Measurements from ENCODE around the gene DNM1L. TPM values are rescaled to one million over a fixed set of nuclear protein-coding genes. Genes with fewer than 3 reads are reported as not detected.
"Not testable (repeated sequence)": the region's sequence is repeated elsewhere in the genome, so short reads cannot be mapped to it uniquely, and the experiment has no call there.

Gene DNM1L
- total RNA-seq, 2 experiments from 2014 or later, result 61.1 to 102 TPM

- Histone ChIP-seq H3K4me3 (ENCODE audit: low read depth, low read length, poor library complexity, severe bottlenecking) (no peak overlapping the region), H3K36me3 (ENCODE audit: insufficient read depth, low read length) (peaks cover 48% of the 10 kb centered on the region), H3K9me3 (ENCODE audit: low read length) (peaks cover 15% of the 10 kb centered on the region), H3K4me1 (ENCODE audit: insufficient read depth, low read length, poor library complexity, severe bottlenecking) (peaks cover 10% of the 10 kb centered on the region), H4K20me1 (ENCODE audit: insufficient read depth, low read length) (no peaks in the 10 kb centered on the region), H3K27ac (ENCODE audit: low read depth, low read length, poor library complexity, severe bottlenecking) (no peak overlapping the region), H3K79me2 (ENCODE audit: insufficient read depth, low read depth, low read length) (peaks cover 85% of the 10 kb centered on the region), H3K9me2 (ENCODE audit: insufficient read depth, low read length) (no peaks in the 10 kb centered on the region), H2AFZ (ENCODE audit: low read length) (no peak overlapping the region), H3K4me2 (ENCODE audit: low read length) (no peak overlapping the region)
- ChIA-PET POLR2A (interaction anchor here (0.6 kb wide), 1 partner anchor 59 kb away, joined by 5 read pairs; no protein-coding TSS in a partner anchor), CTCF (ENCODE audit: unreplicated experiment) (no interaction called here)
- no TSS peak for BruUV-seq (replicated peaks)
- DNase-seq (ENCODE audit: low spot score), result no peak
- TF ChIP-seq CTCF (conservative IDR thresholded peaks at IDR 0.05; ENCODE audit: low read length), result no peak
- TF ChIP-seq EZH2phosphoT487 (IDR thresholded peaks at IDR 0.05; ENCODE audit: borderline replicate concordance, low read depth, low read length), result no peak
- intact Hi-C loops (cut with micrococcal nuclease; ENCODE audit: unreplicated experiment), result no loop called here
Observed at GRCh38 chr12:32695787-32696186, 16.7 kb downstream of the DNM1L start.

GRCh38 chr12:32697445-32697844, 18.3 kb downstream of the DNM1L start:
- no peak overlapping the region for H3K4me2 ChIP-seq (ENCODE audit: low read length)
- peaks cover 48% of the 10 kb centered on the region for H3K36me3 ChIP-seq (ENCODE audit: insufficient read depth, low read length)
- H3K9me2 ChIP-seq (ENCODE audit: insufficient read depth, low read length), result no peaks in the 10 kb centered on the region
- H3K9me3 ChIP-seq (ENCODE audit: low read length), result peaks cover 11% of the 10 kb centered on the region
- H2AFZ ChIP-seq (ENCODE audit: low read length), result no peak overlapping the region
- intact Hi-C loops (cut with micrococcal nuclease; ENCODE audit: unreplicated experiment), result no loop called here
- H3K79me2 ChIP-seq (ENCODE audit: insufficient read depth, low read depth, low read length), result peaks cover 69% of the 10 kb centered on the region
- H3K27ac ChIP-seq (ENCODE audit: low read depth, low read length, poor library complexity, severe bottlenecking), result no peak overlapping the region
- H4K20me1 ChIP-seq (ENCODE audit: insufficient read depth, low read length), result no peaks in the 10 kb centered on the region
- no TSS peak for BruUV-seq (replicated peaks)
- no peak for TF ChIP-seq EZH2phosphoT487 (IDR thresholded peaks at IDR 0.05; ENCODE audit: borderline replicate concordance, low read depth, low read length)
- TF ChIP-seq CTCF (conservative IDR thresholded peaks at IDR 0.05; ENCODE audit: low read length), result no peak
- DNase-seq (ENCODE audit: low spot score), result no peak
- ChIA-PET CTCF (ENCODE audit: unreplicated experiment) (no interaction called here), POLR2A (no interaction called here)
- H3K4me3 ChIP-seq (ENCODE audit: low read depth, low read length, poor library complexity, severe bottlenecking), result no peak overlapping the region
- H3K4me1 ChIP-seq (ENCODE audit: insufficient read depth, low read length, poor library complexity, severe bottlenecking), result peaks cover 10% of the 10 kb centered on the region

- Histone ChIP-seq H3K79me2 (ENCODE audit: insufficient read depth, low read depth, low read length) (peaks cover 62% of the 10 kb centered on the region), H3K9me2 (ENCODE audit: insufficient read depth, low read length) (no peaks in the 10 kb centered on the region), H3K36me3 (ENCODE audit: insufficient read depth, low read length) (peaks cover 42% of the 10 kb centered on the region), H3K4me3 (ENCODE audit: low read depth, low read length, poor library complexity, severe bottlenecking) (no peak overlapping the region), H3K9me3 (ENCODE audit: low read length) (peaks cover 3% of the 10 kb centered on the region; the same call in 1 of the 2 replicates), H3K4me1 (ENCODE audit: insufficient read depth, low read length, poor library complexity, severe bottlenecking) (peaks cover 10% of the 10 kb centered on the region), H3K27ac (ENCODE audit: low read depth, low read length, poor library complexity, severe bottlenecking) (no peak overlapping the region), H3K4me2 (ENCODE audit: low read length) (peak overlapping the region; percentile 24; the same call in 1 of the 2 replicates), H2AFZ (ENCODE audit: low read length) (no peak overlapping the region), H4K20me1 (ENCODE audit: insufficient read depth, low read length) (no peaks in the 10 kb centered on the region)
- ChIA-PET CTCF (ENCODE audit: unreplicated experiment) (no interaction called here), POLR2A (interaction anchor here (0.7 to 1.0 kb wide), 2 partner anchors 9 to 32 kb away, joined by 3 read pairs; no protein-coding TSS in a partner anchor)
- no TSS peak for BruUV-seq (replicated peaks)
- peak; percentile 8 for DNase-seq (ENCODE audit: low spot score)
- intact Hi-C loops (cut with micrococcal nuclease; ENCODE audit: unreplicated experiment), result no loop called here
- TF ChIP-seq EZH2phosphoT487 (IDR thresholded peaks at IDR 0.05; ENCODE audit: borderline replicate concordance, low read depth, low read length) (no peak), CTCF (conservative IDR thresholded peaks at IDR 0.05; ENCODE audit: low read length) (no peak)
Observed at GRCh38 chr12:32698285-32698684, 19.2 kb downstream of the DNM1L start.

- H3K9me3 ChIP-seq (ENCODE audit: low read length); DNase-seq (ENCODE audit: low spot score); H4K20me1 ChIP-seq (ENCODE audit: insufficient read depth, low read length); CTCF ChIA-PET (ENCODE audit: unreplicated experiment); H3K4me1 ChIP-seq (ENCODE audit: insufficient read depth, low read length, poor library complexity, severe bottlenecking); BruUV-seq (replicated peaks); H3K4me3 ChIP-seq (ENCODE audit: low read depth, low read length, poor library complexity, severe bottlenecking); H2AFZ ChIP-seq (ENCODE audit: low read length); H3K9me2 ChIP-seq (ENCODE audit: insufficient read depth, low read length); H3K27ac ChIP-seq (ENCODE audit: low read depth, low read length, poor library complexity, severe bottlenecking); H3K4me2 ChIP-seq (ENCODE audit: low read length); intact Hi-C loops (cut with micrococcal nuclease; ENCODE audit: unreplicated experiment): not testable (repeated sequence)
- POLR2A ChIA-PET, result interaction anchor here (0.7 to 1.5 kb wide), 7 partner anchors 8 to 1463 kb away, joined by 3 to 6 read pairs (median 3); no protein-coding TSS in a partner anchor
- peaks cover 37% of the 10 kb centered on the region for H3K36me3 ChIP-seq (ENCODE audit: insufficient read depth, low read length)
- peaks cover 55% of the 10 kb centered on the region; the same call in 1 of the 2 replicates for H3K79me2 ChIP-seq (ENCODE audit: insufficient read depth, low read depth, low read length)
Observed at GRCh38 chr12:32699437-32699836, 20.3 kb downstream of the DNM1L start.

Measured in OCI-LY7 (cell line).